ENCODE results near the gene STX2.
"Not testable (repeated sequence)": the region's sequence is repeated elsewhere in the genome, so short reads cannot be mapped to it uniquely, and the experiment has no call there.

Gene STX2

DNA sequence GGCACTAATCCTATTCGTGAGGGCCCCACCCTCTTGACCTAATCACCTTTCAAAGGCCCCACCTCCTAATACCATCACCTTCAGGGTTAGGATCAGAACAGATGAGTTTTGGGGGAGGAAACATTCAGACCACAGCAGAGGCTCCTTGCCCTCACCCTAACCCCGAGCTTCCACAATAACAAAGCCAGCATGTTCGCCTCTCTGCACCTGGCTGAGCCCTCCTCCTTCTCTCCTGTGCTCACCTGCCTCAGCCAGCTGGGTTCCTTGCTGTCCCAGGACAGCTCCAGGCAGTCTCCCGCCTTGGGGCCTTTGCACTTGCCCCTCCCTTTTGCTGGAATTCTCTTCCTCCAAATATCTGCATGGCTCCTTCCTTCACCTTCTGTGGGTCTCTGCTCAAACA lies 23.1 kb upstream of the STX2 start:
- Histone ChIP-seq H3K4me1 (ENCODE audit: control insufficient read depth, insufficient read depth, low read length) (no peaks in the 10 kb centered on the region), H3K4me3 (ENCODE audit: low read length) (no peak overlapping the region), H3K9ac (ENCODE audit: low read length) (no peak overlapping the region), H3K36me3 (ENCODE audit: control insufficient read depth, insufficient read depth, low read length) (no peaks in the 10 kb centered on the region), H3K27me3 (ENCODE audit: control insufficient read depth, insufficient read depth, low read length) (no peaks in the 10 kb centered on the region), H3K9me3 (ENCODE audit: control insufficient read depth, low read length) (no peaks in the 10 kb centered on the region)

GRCh38 chr12:130860311-130860710 lies 21.3 kb upstream of the STX2 start:
- Histone ChIP-seq H3K9me3 (ENCODE audit: control insufficient read depth, low read length) (no peaks in the 10 kb centered on the region), H3K27me3 (ENCODE audit: control insufficient read depth, insufficient read depth, low read length) (no peaks in the 10 kb centered on the region), H3K36me3 (ENCODE audit: control insufficient read depth, insufficient read depth, low read length) (no peaks in the 10 kb centered on the region), H3K4me1 (ENCODE audit: control insufficient read depth, insufficient read depth, low read length) (no peaks in the 10 kb centered on the region), H3K4me3 (ENCODE audit: low read length) (no peak overlapping the region), H3K9ac (ENCODE audit: low read length) (no peak overlapping the region)

DNA sequence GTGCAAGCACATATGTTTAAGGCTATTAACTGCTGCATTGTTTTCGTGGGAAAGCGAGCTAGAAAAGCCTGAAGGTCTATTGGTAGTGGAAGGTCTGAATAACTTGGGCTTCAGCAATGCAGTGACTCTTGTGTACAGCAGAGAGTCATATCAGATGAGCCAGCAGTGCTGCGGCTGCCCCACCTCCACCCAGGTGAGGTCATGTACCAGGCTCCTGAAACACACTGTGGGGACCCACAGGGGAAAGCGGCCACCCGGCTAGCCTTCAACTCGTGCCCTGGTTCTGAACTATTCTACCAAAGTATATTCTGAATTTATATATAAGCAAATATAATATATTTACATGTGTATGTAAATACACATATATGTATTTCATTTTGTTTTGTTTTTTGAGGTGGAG lies 20.1 kb upstream of the STX2 start:
- no peak overlapping the region for H3K4me3 ChIP-seq (ENCODE audit: low read length)
- no peaks in the 10 kb centered on the region for H3K36me3 ChIP-seq (ENCODE audit: control insufficient read depth, insufficient read depth, low read length)

DNA sequence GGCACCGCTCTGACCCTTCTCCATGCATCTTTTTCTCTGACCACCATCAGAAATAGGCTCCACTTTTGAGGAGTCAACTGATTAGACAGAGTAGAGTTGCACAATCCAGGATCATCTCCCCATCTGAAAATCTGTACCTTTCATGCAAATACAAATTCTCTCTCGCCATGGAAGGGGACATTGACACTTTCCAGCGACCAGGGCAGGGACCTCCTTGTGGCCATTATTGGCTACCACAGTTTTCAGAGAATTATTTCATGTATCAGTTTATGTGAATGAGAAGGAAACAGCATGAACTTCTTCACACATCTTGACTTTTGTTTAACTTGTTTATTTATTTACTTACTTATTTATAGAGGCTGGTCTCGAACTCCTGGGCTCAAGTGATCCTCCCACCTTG lies 19.0 kb upstream of the STX2 start:
- Histone ChIP-seq H3K36me3 (ENCODE audit: control insufficient read depth, insufficient read depth, low read length) (no peaks in the 10 kb centered on the region), H3K9ac (ENCODE audit: low read length) (no peak overlapping the region), H3K4me1 (ENCODE audit: control insufficient read depth, insufficient read depth, low read length) (no peaks in the 10 kb centered on the region), H3K4me3 (ENCODE audit: low read length) (no peak overlapping the region), H3K27me3 (ENCODE audit: control insufficient read depth, insufficient read depth, low read length) (peaks cover 3% of the 10 kb centered on the region), H3K9me3 (ENCODE audit: control insufficient read depth, low read length) (no peaks in the 10 kb centered on the region)

More for the DNA sequence above, 20.1 kb upstream of the STX2 start:
- H3K9me3 ChIP-seq (ENCODE audit: control insufficient read depth, low read length), result no peaks in the 10 kb centered on the region
- no peak overlapping the region for H3K9ac ChIP-seq (ENCODE audit: low read length)
- no peaks in the 10 kb centered on the region for H3K27me3 ChIP-seq (ENCODE audit: control insufficient read depth, insufficient read depth, low read length)
- H3K4me1 ChIP-seq (ENCODE audit: control insufficient read depth, insufficient read depth, low read length), result no peaks in the 10 kb centered on the region

DNA sequence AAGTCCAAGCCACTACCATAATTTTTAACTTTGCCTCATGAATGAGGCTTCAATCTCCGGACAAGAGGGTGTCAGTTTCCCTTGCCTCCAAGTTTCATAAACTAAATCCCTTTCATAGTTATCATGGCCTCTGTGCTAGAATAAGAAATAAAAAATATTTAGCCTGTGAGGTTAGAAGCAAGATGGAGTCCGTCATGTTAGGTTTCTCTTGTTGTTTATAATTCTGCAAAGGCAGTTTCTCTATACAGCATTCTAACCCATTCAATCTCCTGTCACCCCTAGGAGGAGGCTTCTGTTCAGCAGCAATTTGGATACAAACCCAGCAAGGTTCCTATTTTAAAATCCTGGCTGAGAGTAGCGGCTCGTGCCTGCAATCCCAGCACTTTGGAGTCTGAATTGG lies 17.0 kb upstream of the STX2 start:
- no peaks in the 10 kb centered on the region for H3K9me3 ChIP-seq (ENCODE audit: control insufficient read depth, low read length)
- H3K9ac ChIP-seq (ENCODE audit: low read length), result no peak overlapping the region
- H3K4me1 ChIP-seq (ENCODE audit: control insufficient read depth, insufficient read depth, low read length), result no peaks in the 10 kb centered on the region
- H3K27me3 ChIP-seq (ENCODE audit: control insufficient read depth, insufficient read depth, low read length), result peaks cover 3% of the 10 kb centered on the region
- no peak overlapping the region for H3K4me3 ChIP-seq (ENCODE audit: low read length)
- H3K36me3 ChIP-seq (ENCODE audit: control insufficient read depth, insufficient read depth, low read length), result no peaks in the 10 kb centered on the region

DNA sequence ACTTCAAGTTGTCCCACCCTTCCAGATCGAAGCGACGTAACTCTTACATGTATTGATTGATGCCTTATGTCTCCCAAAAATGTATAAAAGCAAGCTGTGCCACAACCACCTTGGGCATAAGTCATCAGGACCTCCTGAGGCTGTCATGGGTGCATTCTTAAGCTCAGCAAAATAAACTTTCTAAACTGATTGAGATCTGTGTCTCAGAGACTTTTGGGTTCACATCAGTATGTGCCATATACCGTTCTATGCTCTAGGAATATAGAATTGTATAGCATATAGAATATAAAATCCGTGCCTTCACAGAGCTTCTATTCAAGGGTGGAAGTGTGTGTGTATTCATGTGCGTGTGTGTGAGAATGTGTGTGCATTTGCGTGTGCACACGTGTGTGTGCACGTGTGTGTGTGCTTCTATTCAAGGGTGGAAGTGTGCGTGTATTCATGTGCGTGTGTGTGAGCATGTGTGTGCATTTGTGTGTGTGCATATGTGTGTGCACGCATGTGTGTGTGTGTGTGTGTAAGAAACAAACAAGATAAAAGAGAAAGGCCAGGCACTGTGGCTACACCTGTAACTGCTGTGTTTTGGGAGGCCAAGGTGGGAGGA lies 11.5 kb upstream of the STX2 start:
- Histone ChIP-seq H3K9ac (ENCODE audit: low read length) (no peak overlapping the region), H3K4me1 (ENCODE audit: control insufficient read depth, insufficient read depth, low read length) (no peaks in the 10 kb centered on the region), H3K4me3 (ENCODE audit: low read length) (no peak overlapping the region), H3K9me3 (ENCODE audit: control insufficient read depth, low read length) (no peaks in the 10 kb centered on the region), H3K36me3 (ENCODE audit: control insufficient read depth, insufficient read depth, low read length) (no peaks in the 10 kb centered on the region), H3K27me3 (ENCODE audit: control insufficient read depth, insufficient read depth, low read length) (peaks cover 3% of the 10 kb centered on the region)

DNA sequence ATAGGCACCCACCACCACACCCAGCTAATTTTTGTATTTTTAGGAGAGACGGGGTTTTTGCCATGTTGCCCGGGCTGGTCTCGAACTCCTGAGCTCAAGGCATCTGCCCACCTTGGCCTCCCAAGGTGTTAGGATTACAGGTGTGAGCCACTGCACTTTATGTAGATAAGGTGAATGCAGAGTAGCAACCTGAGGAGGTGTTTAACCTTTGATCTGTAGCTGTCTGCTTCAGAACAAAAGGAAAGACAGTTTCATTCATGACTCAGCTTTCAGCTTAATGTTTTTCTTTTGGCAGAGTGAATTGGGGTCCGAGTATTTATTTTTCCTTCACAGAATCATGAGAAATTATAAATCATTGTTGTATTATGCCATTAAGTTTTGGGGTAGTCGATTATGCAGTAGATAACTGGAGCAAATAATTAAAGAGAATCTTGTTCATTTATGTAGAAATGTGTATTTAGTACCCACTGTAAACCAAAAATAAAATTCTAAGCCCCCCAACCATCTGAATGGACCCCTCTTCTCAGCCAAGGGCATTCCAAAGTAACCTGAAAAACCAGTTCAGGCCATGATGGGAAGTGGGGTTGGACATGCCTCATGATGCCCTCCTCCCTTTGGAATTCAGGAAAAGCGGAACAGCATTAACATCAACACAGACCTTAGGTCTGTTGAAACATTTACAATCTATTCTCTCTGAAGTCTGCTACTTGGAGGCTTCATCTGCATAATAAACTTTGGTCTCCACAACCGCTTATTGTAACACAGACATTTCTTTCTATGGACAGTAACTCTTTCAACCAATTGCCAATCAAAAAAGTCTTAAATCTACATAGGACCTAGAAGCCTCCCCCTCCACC lies 10.7 kb upstream of the STX2 start:
- H3K27me3 ChIP-seq (ENCODE audit: control insufficient read depth, insufficient read depth, low read length), result peaks cover 3% of the 10 kb centered on the region
- H3K4me1 ChIP-seq (ENCODE audit: control insufficient read depth, insufficient read depth, low read length), result no peaks in the 10 kb centered on the region
- H3K36me3 ChIP-seq (ENCODE audit: control insufficient read depth, insufficient read depth, low read length), result no peaks in the 10 kb centered on the region
- H3K9me3 ChIP-seq (ENCODE audit: control insufficient read depth, low read length), result no peaks in the 10 kb centered on the region
- H3K9ac ChIP-seq (ENCODE audit: low read length), result no peak overlapping the region
- H3K4me3 ChIP-seq (ENCODE audit: low read length), result no peak overlapping the region

- not testable (repeated sequence) for H3K27me3 ChIP-seq (ENCODE audit: control insufficient read depth, insufficient read depth, low read length)
These were observed 9.8 kb upstream of the STX2 start for GRCh38 chr12:130848785-130849305.

GRCh38 chr12:130848105-130848504 lies 9.1 kb upstream of the STX2 start:
- not testable (repeated sequence) for H3K9me3 ChIP-seq (ENCODE audit: control insufficient read depth, low read length); H3K4me1 ChIP-seq (ENCODE audit: control insufficient read depth, insufficient read depth, low read length); H3K27me3 ChIP-seq (ENCODE audit: control insufficient read depth, insufficient read depth, low read length); H3K4me3 ChIP-seq (ENCODE audit: low read length); H3K36me3 ChIP-seq (ENCODE audit: control insufficient read depth, insufficient read depth, low read length); H3K9ac ChIP-seq (ENCODE audit: low read length)

More at GRCh38 chr12:130848785-130849305, 9.8 kb upstream of the STX2 start:
- H3K4me3 ChIP-seq (ENCODE audit: low read length); H3K36me3 ChIP-seq (ENCODE audit: control insufficient read depth, insufficient read depth, low read length); H3K4me1 ChIP-seq (ENCODE audit: control insufficient read depth, insufficient read depth, low read length); H3K9me3 ChIP-seq (ENCODE audit: control insufficient read depth, low read length); H3K9ac ChIP-seq (ENCODE audit: low read length): not testable (repeated sequence)

DNA sequence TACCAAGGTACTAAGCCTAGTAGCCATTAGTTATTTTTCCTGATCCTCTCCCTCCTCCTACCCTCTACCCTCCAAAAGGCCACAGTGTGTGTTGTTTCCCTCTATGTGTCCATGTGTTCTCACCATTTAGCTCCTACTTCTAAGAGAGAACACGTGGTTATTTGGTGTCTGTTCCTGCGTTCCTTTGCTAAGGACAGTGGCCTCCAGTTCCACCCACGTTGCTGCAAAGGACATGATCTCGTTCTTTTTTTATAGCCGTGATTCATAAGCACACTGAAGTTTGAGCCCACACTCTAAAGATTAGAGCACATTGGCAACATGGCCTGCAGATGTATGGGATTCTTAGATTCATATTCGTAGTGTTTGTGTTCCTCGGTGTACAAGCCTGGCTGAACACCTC lies 8.1 kb upstream of the STX2 start:
- Histone ChIP-seq H3K27me3 (ENCODE audit: control insufficient read depth, insufficient read depth, low read length) (no peaks in the 10 kb centered on the region), H3K4me3 (ENCODE audit: low read length) (no peak overlapping the region), H3K9me3 (ENCODE audit: control insufficient read depth, low read length) (no peaks in the 10 kb centered on the region), H3K36me3 (ENCODE audit: control insufficient read depth, insufficient read depth, low read length) (no peaks in the 10 kb centered on the region), H3K9ac (ENCODE audit: low read length) (no peak overlapping the region), H3K4me1 (ENCODE audit: control insufficient read depth, insufficient read depth, low read length) (no peaks in the 10 kb centered on the region)

DNA sequence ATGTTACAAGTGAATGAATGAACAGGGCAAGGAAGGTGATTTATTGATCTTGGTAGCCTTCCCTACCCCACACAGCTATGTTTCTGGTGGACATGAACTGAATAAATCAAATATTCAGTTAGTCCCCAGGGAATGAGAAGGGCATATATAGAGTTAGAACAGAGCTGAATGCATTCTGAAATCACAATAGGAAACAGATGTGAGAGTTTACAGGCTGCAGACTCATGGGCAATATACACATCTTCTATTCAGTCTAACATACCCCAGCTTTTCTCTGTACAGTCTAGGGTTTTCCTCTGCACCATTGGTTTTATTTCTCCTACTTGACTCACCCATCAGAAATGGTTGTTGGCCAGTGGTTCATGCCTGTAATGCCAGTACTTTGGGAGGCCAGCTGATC lies 7.3 kb upstream of the STX2 start:
- H3K4me1 ChIP-seq (ENCODE audit: control insufficient read depth, insufficient read depth, low read length), result no peaks in the 10 kb centered on the region
- H3K36me3 ChIP-seq (ENCODE audit: control insufficient read depth, insufficient read depth, low read length), result no peaks in the 10 kb centered on the region
- H3K9ac ChIP-seq (ENCODE audit: low read length), result no peak overlapping the region
- no peak overlapping the region for H3K4me3 ChIP-seq (ENCODE audit: low read length)
- no peaks in the 10 kb centered on the region for H3K27me3 ChIP-seq (ENCODE audit: control insufficient read depth, insufficient read depth, low read length)
- H3K9me3 ChIP-seq (ENCODE audit: control insufficient read depth, low read length), result no peaks in the 10 kb centered on the region

DNA sequence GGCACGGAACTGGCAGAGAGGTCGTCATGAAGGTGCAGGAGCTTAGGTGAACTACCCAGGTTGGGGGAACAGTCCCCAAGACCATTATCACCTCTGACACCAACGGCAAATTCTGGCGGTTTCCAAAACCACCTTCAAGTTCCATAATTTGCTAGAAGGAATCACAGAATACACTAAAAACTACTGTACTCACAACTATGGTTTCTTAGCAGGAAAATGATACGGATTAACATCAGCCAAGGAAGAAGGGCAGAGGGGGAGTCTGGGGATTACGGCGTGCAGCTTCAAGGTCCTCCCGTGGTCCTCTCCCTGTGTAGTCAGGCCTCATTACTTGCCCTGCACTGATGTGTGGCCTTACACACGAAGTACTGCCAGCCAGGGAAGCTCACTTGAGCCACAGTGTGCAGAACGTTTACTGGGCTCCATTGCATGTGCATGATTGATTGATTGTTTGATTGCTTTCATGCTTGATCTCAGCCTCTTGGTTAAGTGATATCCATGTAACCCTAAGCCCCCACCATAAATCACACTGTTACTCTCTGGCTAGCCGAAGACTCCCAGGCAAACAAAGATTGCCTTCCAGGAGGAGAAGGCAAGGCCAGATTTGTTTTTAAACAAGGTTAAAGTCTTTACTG lies 837 bp upstream of the STX2 start:
- no peaks in the 10 kb centered on the region for H3K36me3 ChIP-seq (ENCODE audit: control insufficient read depth, insufficient read depth, low read length)
- H3K27me3 ChIP-seq (ENCODE audit: control insufficient read depth, insufficient read depth, low read length), result peaks cover 12% of the 10 kb centered on the region
- peaks cover 9% of the 10 kb centered on the region for H3K4me1 ChIP-seq (ENCODE audit: control insufficient read depth, insufficient read depth, low read length)
- H3K4me3 ChIP-seq (ENCODE audit: low read length), result no peak overlapping the region
- H3K9me3 ChIP-seq (ENCODE audit: control insufficient read depth, low read length), result no peaks in the 10 kb centered on the region
- H3K9ac ChIP-seq (ENCODE audit: low read length), result no peak overlapping the region

Measured in mucosa of stomach (tissue), 1 donor.